ENCODE results near the gene ANKRD60.

ANKRD60 gene

GRCh38 chr20:58188527-58188926 is 39.9 kb downstream of the ANKRD60 start:
- DNase-seq: no peak

- no peak for DNase-seq
Measured at GRCh38 chr20:58184984-58185383, 43.5 kb downstream of the ANKRD60 start.

- no peak for DNase-seq
Measured at GRCh38 chr20:58184063-58184462, 44.4 kb downstream of the ANKRD60 start.

- no peak for DNase-seq
Measured at GRCh38 chr20:58182521-58183140, 45.8 kb downstream of the ANKRD60 start.

- DNase-seq: peak; percentile 67
Measured at GRCh38 chr20:58179432-58180099, 48.9 kb downstream of the ANKRD60 start.

- DNase-seq: no peak
Measured at GRCh38 chr20:58179083-58179431, 49.4 kb downstream of the ANKRD60 start.

- DNase-seq: no peak
Measured at GRCh38 chr20:58177799-58178198, 50.7 kb downstream of the ANKRD60 start.

- no peak for DNase-seq
Measured at GRCh38 chr20:58175836-58176235, 52.6 kb downstream of the ANKRD60 start.

- DNase-seq: no peak
Measured at GRCh38 chr20:58175425-58175824, 53.0 kb downstream of the ANKRD60 start.

- DNase-seq: no peak
Measured at GRCh38 chr20:58174708-58175280, 53.7 kb downstream of the ANKRD60 start.

- DNase-seq: no peak
Measured at GRCh38 chr20:58173930-58174707, 54.3 kb downstream of the ANKRD60 start.

- DNase-seq: no peak
Measured at GRCh38 chr20:58173091-58173490, 55.4 kb downstream of the ANKRD60 start.

GRCh38 chr20:58171796-58172425 is 56.5 kb downstream of the ANKRD60 start:
- no peak for DNase-seq

- no peak for DNase-seq
Measured at GRCh38 chr20:58169450-58169849, 59.0 kb downstream of the ANKRD60 start.

- no peak for DNase-seq
Measured at GRCh38 chr20:58168843-58169242, 59.6 kb downstream of the ANKRD60 start.

- DNase-seq: no peak
Measured at GRCh38 chr20:58167759-58168158, 60.7 kb downstream of the ANKRD60 start.

Measured in stimulated activated CD4-positive, alpha-beta T cell treated with anti-CD3 and anti-CD28 coated beads, Interleukin-4, amount 100 ng/mL, for 24 hours (primary cell).